GM23338 (cell line): ENCODE data around the gene MAPT. TPM values are rescaled to one million over a fixed set of nuclear protein-coding genes. Genes with fewer than 3 reads are reported as not detected.

Source experiments
- ATAC-seq: fragments of 200-7000 bp; cut with Tn5 transposase; 3 replicates; pipeline ENCODE4 v1.9.1; 2020
- DNase-seq: peaks from one replicate; pipeline ENCODE4 v3.0.0-alpha.2; 2015; ENCODE audit warnings: low spot score
- H2AFZ ChIP-seq: fragments of 200-600 bp; sonication (generic); 2 replicates; pipeline ENCODE4 v1.8.0; 2016; ENCODE audit warnings: antibody characterized with exemption, mild to moderate bottlenecking, moderate library complexity
- H3F3A ChIP-seq: fragments of 200-600 bp; sonication (generic); replicated peaks from 2 replicates; pipeline ENCODE4 v1.8.0; 2017; ENCODE audit warnings: antibody characterized with exemption, mixed run types, low read depth
- H3K27ac ChIP-seq: fragments of 200-600 bp; sonication (generic); 2 replicates; pipeline ENCODE4 v1.6.1; 2016; ENCODE audit warnings: low read depth
- H3K27me3 ChIP-seq: fragments of 200-600 bp; sonication (generic); 2 replicates; pipeline ENCODE4 v1.8.0; 2016; ENCODE audit warnings: mild to moderate bottlenecking, mixed run types, moderate library complexity; ENCODE audit not compliant: insufficient read depth
- H3K36me3 ChIP-seq: fragments of 200-600 bp; sonication (generic); 2 replicates; pipeline ENCODE4 v1.8.0; 2016; ENCODE audit warnings: mild to moderate bottlenecking; ENCODE audit not compliant: insufficient read depth
- H3K4me1 ChIP-seq: fragments of 200-600 bp; sonication (generic); 2 replicates; pipeline ENCODE4 v1.8.0; 2016; ENCODE audit warnings: mild to moderate bottlenecking, moderate library complexity; ENCODE audit not compliant: insufficient read depth
- H3K4me2 ChIP-seq: fragments of 200-600 bp; sonication (generic); 2 replicates; pipeline ENCODE4 v1.7.1; 2017; ENCODE audit warnings: mixed run types
- H3K4me3 ChIP-seq: fragments of 200-600 bp; sonication (generic); 2 replicates; pipeline ENCODE4 v1.6.1; 2016; ENCODE audit warnings: mixed run types
- H3K79me2 ChIP-seq: fragments of 200-600 bp; sonication (generic); replicated peaks from 2 replicates; pipeline ENCODE4 v1.8.0; 2017; ENCODE audit warnings: mild to moderate bottlenecking; ENCODE audit not compliant: insufficient read depth
- H3K9me2 ChIP-seq: fragments of 200-600 bp; sonication (generic); 2 replicates; pipeline ENCODE4 v1.8.0; 2017; ENCODE audit not compliant: insufficient read depth
- H4K20me1 ChIP-seq: fragments of 200-600 bp; sonication (generic); replicated peaks from 2 replicates; pipeline ENCODE4 v1.8.0; 2017; ENCODE audit warnings: mild to moderate bottlenecking; ENCODE audit not compliant: insufficient read depth
- H3K27ac Mint-ChIP-seq: 2 replicates; pipeline ENCODE4 v1.8.0; 2020; ENCODE audit warnings: inconsistent platforms, mild to moderate bottlenecking, moderate library complexity, mixed read lengths
- H3K27me3 Mint-ChIP-seq: 3 replicates; pipeline ENCODE4 v1.8.0; 2022; ENCODE audit warnings: low read depth, mild to moderate bottlenecking, moderate library complexity, mixed read lengths, inconsistent platforms; ENCODE audit not compliant: insufficient read depth, poor library complexity
- H3K36me3 Mint-ChIP-seq: 3 replicates; pipeline ENCODE4 v1.8.0; 2021; ENCODE audit warnings: low read depth, mild to moderate bottlenecking, inconsistent platforms, moderate library complexity, mixed read lengths
- H3K4me1 Mint-ChIP-seq: 3 replicates; pipeline ENCODE4 v1.8.0; 2020; ENCODE audit warnings: mild to moderate bottlenecking, inconsistent platforms, mixed read lengths
- H3K4me3 Mint-ChIP-seq: 3 replicates; pipeline ENCODE4 v1.8.0; 2021; ENCODE audit warnings: moderate library complexity, mild to moderate bottlenecking, inconsistent platforms, mixed read lengths
- H3K9me3 Mint-ChIP-seq: 3 replicates; pipeline ENCODE4 v1.8.0; 2020; ENCODE audit warnings: moderate library complexity, mild to moderate bottlenecking, inconsistent platforms, mixed read lengths
- CREB1 ChIP-seq: fragments of 250-450 bp; sonication (Bioruptor Pico); IDR thresholded peaks from 2 replicates; pipeline ENCODE4 v1.5.0; 2020; ENCODE audit warnings: low read depth, mild to moderate bottlenecking, moderate library complexity
- ETS1 ChIP-seq: IDR thresholded peaks from 2 replicates; pipeline ENCODE4 v1.6.1; 2016; ENCODE audit warnings: antibody characterized with exemption
- EZH2 ChIP-seq: fragments of 200-600 bp; sonication (generic); IDR thresholded peaks from one replicate; pipeline ENCODE4 v1.8.0; 2017; ENCODE audit warnings: antibody characterized with exemption, mild to moderate bottlenecking, low read depth; ENCODE audit not compliant: unreplicated experiment
- EZH2phosphoT487 ChIP-seq: fragments of 200-600 bp; sonication (generic); IDR thresholded peaks from one replicate; pipeline ENCODE4 v1.8.1; 2018; ENCODE audit warnings: antibody characterized with exemption; ENCODE audit not compliant: unreplicated experiment
- JUNB ChIP-seq: IDR thresholded peaks from one replicate; pipeline ENCODE4 v1.6.1; 2016; ENCODE audit warnings: antibody characterized with exemption; ENCODE audit not compliant: unreplicated experiment
- NANOG ChIP-seq: IDR thresholded peaks from 2 replicates; pipeline ENCODE4 v1.6.1; 2016; ENCODE audit warnings: antibody characterized with exemption, borderline replicate concordance
- POLR2AphosphoS5 ChIP-seq: IDR thresholded peaks from 2 replicates; pipeline ENCODE4 v1.6.1; 2016; ENCODE audit warnings: antibody characterized with exemption, low read depth
- REST ChIP-seq: IDR thresholded peaks from one replicate; pipeline ENCODE4 v1.6.1; 2018; ENCODE audit warnings: antibody characterized with exemption; ENCODE audit not compliant: unreplicated experiment
- ZNF114 ChIP-seq: fragments of 250-450 bp; sonication (Bioruptor Pico); IDR thresholded peaks from 2 replicates; pipeline ENCODE4 v1.5.0; 2020; ENCODE audit warnings: mild to moderate bottlenecking, moderate library complexity
- ZNF331 ChIP-seq: fragments of 250-450 bp; sonication (Bioruptor Pico); IDR thresholded peaks from 2 replicates; pipeline ENCODE4 v1.5.0; 2020; ENCODE audit warnings: low read depth, mild to moderate bottlenecking, moderate library complexity
- ZNF462 ChIP-seq: fragments of 250-450 bp; sonication (Bioruptor Pico); IDR thresholded peaks from 2 replicates; pipeline ENCODE4 v1.5.0; 2020; ENCODE audit warnings: mild to moderate bottlenecking, moderate library complexity
- polyA plus RNA-seq: library from polyadenylated mRNA; unstranded; fragments of >200 nt; fragmentation: Nextera tagmentation; extraction: Ambion mirVana; gene quantifications from 2 replicates; pipeline ENCODE4 v1.2.1, GENCODE V29; 2016
- total RNA-seq: library from RNA; depleted of rRNA; stranded (reverse); fragments of >200 nt; shearing (Covaris generic); gene quantifications from 2 replicates; pipeline ENCODE4 v1.2.3, GENCODE V29; 2014

The MAPT gene
- total and polyA plus RNA-seq, 2 experiments from 2014 or later: 1.1 to 2.1 TPM

GRCh38 chr17:45955326-45955725, 61.0 kb downstream of the MAPT start:
- no peaks in the 10 kb centered on the region for H3K9me3 Mint-ChIP-seq
- no peaks in the 10 kb centered on the region for H3F3A ChIP-seq
- H3K4me2 ChIP-seq: no peak overlapping the region
- H3K36me3 Mint-ChIP-seq: no peaks in the 10 kb centered on the region
- DNase-seq: no peak
- no peak overlapping the region for H3K27ac Mint-ChIP-seq
- H4K20me1 ChIP-seq: no peaks in the 10 kb centered on the region
- H3K4me3 Mint-ChIP-seq: no peak overlapping the region
- no peaks in the 10 kb centered on the region for H3K79me2 ChIP-seq
- TF ChIP-seq ZNF331: no peak
- TF ChIP-seq EZH2: no peak
- no peak for TF ChIP-seq CREB1 (CRISPR knock-in tag)
- TF ChIP-seq ZNF114: no peak
- TF ChIP-seq ZNF462 (CRISPR knock-in tag): no peak
- TF ChIP-seq REST: no peak
- TF ChIP-seq NANOG: no peak
- no peak for TF ChIP-seq POLR2AphosphoS5
- no peak for TF ChIP-seq ETS1
- no peak for TF ChIP-seq JUNB
- TF ChIP-seq EZH2phosphoT487: no peak
- no peak overlapping the region for H2AFZ ChIP-seq
- no peaks in the 10 kb centered on the region for H3K36me3 ChIP-seq
- peaks cover 2% of the 10 kb centered on the region for H3K27me3 Mint-ChIP-seq
- peaks cover 10% of the 10 kb centered on the region for H3K4me1 Mint-ChIP-seq
- H3K27ac ChIP-seq: no peak overlapping the region
- peaks cover 7% of the 10 kb centered on the region for H3K4me1 ChIP-seq
- 0 out of 2 replicates have a peak, but pooled peaks cover 1% of the 10 kb centered on the region for H3K27me3 ChIP-seq
- no peaks in the 10 kb centered on the region for H3K9me2 ChIP-seq
- no peak for ATAC-seq
- H3K4me3 ChIP-seq: no peak overlapping the region
